Left kidney (tissue), 2 donors: ENCODE measurements around the gene ADCK1. TPM values are rescaled to one million over a fixed set of nuclear protein-coding genes. Genes with fewer than 3 reads are reported as not detected.
A peak's percentile ranks its signal among the peaks of the same experiment; 100 is the strongest.
"Not testable (repeated sequence)": the region's sequence is repeated elsewhere in the genome, so short reads cannot be mapped to it uniquely, and the experiment has no call there.

Source experiments
- DNase-seq: peaks from one replicate; pipeline ENCODE4 v3.0.0-alpha.2; 2013
- polyA plus RNA-seq: library from polyadenylated mRNA; unstranded; fragments of 120-200 nt; gene quantifications from one replicate; pipeline ENCODE4 v1.2.1, GENCODE V29; 2013; ENCODE audit not compliant: insufficient read length

ADCK1 gene
- polyA plus RNA-seq, 1 donor = 11.9 TPM

GRCh38 chr14:77897374-77897773 lies 97.5 kb downstream of the ADCK1 start:
- DNase-seq = no peak

- DNase-seq = no peak
Measured at GRCh38 chr14:77902811-77903210, 102.9 kb downstream of the ADCK1 start.

- DNase-seq = no peak
Measured at GRCh38 chr14:77903221-77903620, 103.3 kb downstream of the ADCK1 start.

- DNase-seq = no peak
Measured at GRCh38 chr14:77903937-77904617, 104.2 kb downstream of the ADCK1 start.

GRCh38 chr14:77906446-77906845 lies 106.5 kb downstream of the ADCK1 start:
- DNase-seq = no peak

GRCh38 chr14:77908847-77909246 lies 108.9 kb downstream of the ADCK1 start:
- no peak for DNase-seq

- no peak for DNase-seq
Measured at GRCh38 chr14:77909911-77910310, 110.0 kb downstream of the ADCK1 start.

GRCh38 chr14:77910506-77910905 lies 110.6 kb downstream of the ADCK1 start:
- no peak for DNase-seq

- DNase-seq = no peak
Measured at GRCh38 chr14:77911356-77911755, 111.4 kb downstream of the ADCK1 start.

- no peak for DNase-seq
Measured at GRCh38 chr14:77912754-77913556, 113.0 kb downstream of the ADCK1 start.

GRCh38 chr14:77914073-77914721 lies 114.3 kb downstream of the ADCK1 start:
- DNase-seq = no peak

- not testable (repeated sequence) for DNase-seq
Measured at GRCh38 chr14:77915390-77915789, 115.5 kb downstream of the ADCK1 start.

GRCh38 chr14:77917491-77918201 lies 117.7 kb downstream of the ADCK1 start:
- no peak for DNase-seq

GRCh38 chr14:77918448-77918847 lies 118.5 kb downstream of the ADCK1 start:
- no peak for DNase-seq

- no peak for DNase-seq
Measured at GRCh38 chr14:77920312-77920711, 120.4 kb downstream of the ADCK1 start.

GRCh38 chr14:77921818-77922217 lies 121.9 kb downstream of the ADCK1 start:
- no peak for DNase-seq

- peak; percentile 71 for DNase-seq
Measured at GRCh38 chr14:77923131-77923936, 123.4 kb downstream of the ADCK1 start.

GRCh38 chr14:77924141-77924948 lies 124.4 kb downstream of the ADCK1 start:
- peak; percentile 32 for DNase-seq

GRCh38 chr14:77926942-77927341 lies 127.0 kb downstream of the ADCK1 start:
- no peak for DNase-seq

GRCh38 chr14:77931441-77931840 lies 131.5 kb downstream of the ADCK1 start:
- no peak for DNase-seq
